ENCODE measurements around the gene HES6. TPM values are rescaled to one million over a fixed set of nuclear protein-coding genes. Genes with fewer than 3 reads are reported as not detected.
A peak's percentile ranks its signal among the peaks of the same experiment; 100 is the strongest.
"Not testable (repeated sequence)": the region's sequence is repeated elsewhere in the genome, so short reads cannot be mapped to it uniquely, and the experiment has no call there.

The HES6 gene
- total RNA-seq, 1 donor from 2014 or later, result 18.0 TPM

DNA sequence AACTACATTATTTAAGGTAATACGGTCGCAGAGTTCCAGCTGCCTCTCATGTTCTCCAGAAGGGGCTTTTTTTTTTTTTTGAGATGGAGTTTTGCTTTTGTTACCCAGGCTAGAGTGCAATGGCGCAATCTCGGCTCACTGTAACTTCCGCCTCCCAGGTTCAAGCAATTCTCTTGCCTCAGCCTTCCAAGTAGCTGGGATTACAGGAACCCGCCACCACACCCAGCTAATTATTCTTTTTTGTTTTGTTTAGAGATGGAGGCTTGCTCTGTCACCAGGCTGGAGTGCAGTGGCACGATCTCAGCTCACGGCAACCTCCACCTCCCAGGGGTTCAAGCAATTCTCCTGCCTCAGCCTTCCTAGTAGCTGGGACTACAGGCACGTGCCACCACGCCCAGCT lies 33.6 kb upstream of the HES6 start:
- DNase-seq (ENCODE audit: low spot score), result not testable (repeated sequence)

GRCh38 chr2:238272156-238272555 lies 32.3 kb upstream of the HES6 start:
- DNase-seq (ENCODE audit: low spot score), result no peak

DNA sequence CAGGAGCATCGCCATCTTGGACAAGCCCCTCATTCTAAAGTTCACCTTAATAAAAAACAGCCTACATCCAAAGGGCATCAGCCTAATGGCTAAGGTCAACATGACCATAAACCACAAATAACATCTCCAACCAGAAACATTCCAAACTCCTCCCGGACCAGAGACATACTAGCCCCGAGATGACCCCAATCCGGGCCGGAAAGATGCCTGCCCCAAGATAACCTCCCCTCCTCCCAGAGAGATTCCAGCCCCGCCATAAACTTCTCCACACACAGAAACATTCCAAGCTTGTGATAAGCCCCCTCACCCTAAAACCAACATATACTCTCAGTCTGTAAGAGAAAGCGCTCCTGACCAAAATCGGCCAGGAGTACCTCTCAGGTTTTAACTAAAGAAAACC lies 31.8 kb upstream of the HES6 start:
- not testable (repeated sequence) for DNase-seq (ENCODE audit: low spot score)

DNA sequence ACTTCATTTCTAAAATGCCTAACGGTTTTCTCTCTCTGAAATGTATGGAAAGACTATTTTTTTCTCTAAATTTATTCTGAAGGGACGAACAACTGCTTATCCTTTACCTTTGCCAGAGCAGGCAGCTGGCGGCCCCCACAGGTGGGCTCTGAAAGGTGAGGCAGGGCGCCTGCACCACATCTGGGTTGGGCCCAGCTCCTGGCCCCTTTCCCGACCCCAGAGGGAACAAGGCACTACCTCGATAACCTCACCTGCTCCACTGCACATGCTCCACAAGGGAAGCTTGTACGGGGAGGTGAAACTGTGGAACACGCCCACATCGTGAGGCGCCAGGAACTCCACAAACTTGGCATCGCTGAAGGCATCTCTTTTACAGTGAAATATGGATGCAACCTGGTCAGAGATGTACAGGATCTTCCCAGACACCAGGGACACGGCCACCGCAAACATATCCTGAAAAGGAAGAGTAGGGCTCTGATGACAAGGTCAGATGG lies 31.3 kb upstream of the HES6 start:
- DNase-seq (ENCODE audit: low spot score), result no peak

- no peak for DNase-seq (ENCODE audit: low spot score)
Observed at GRCh38 chr2:238270606-238271005, 30.8 kb upstream of the HES6 start.

GRCh38 chr2:238269741-238270140 lies 29.9 kb upstream of the HES6 start:
- no peak for DNase-seq (ENCODE audit: low spot score)

DNA sequence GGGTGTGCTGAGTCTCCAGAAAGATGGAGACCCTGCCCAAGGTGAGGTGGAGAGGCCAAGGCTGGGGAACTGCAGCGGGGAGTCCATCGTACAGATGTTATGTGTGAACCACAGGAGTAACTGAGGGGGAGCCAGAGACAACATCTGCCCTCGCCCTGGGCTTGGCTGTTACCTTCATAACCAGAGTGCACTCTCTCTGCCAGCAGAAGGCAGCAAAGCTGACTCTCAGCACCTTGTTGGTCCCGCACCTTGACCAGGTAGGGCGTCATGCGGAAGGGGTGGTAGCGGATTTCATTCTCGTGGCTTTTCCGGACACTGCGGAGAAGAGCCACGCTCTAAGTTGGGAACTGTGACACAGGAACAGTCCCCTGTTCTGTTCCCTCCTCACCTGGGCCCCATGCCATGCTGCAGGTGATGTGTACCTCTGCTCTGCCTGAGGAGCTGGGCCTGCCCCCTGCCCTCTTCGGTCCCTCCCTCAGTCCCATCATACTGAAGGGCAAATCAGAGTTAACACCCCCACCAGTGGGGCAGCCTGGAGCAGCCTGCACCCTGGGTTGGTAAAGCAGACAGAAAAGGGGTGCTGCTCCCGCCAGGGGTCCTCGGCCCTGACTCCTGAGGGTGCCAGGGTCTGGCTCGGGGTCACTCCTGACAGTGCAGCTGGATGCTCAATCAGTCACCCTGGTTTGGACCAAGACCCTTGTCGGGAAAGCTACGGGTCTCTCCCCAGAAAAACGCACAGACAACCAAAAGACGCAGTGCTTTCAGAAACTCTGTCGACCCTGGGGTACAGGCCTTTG lies 28.2 kb upstream of the HES6 start:
- DNase-seq (ENCODE audit: low spot score), result no peak

DNA sequence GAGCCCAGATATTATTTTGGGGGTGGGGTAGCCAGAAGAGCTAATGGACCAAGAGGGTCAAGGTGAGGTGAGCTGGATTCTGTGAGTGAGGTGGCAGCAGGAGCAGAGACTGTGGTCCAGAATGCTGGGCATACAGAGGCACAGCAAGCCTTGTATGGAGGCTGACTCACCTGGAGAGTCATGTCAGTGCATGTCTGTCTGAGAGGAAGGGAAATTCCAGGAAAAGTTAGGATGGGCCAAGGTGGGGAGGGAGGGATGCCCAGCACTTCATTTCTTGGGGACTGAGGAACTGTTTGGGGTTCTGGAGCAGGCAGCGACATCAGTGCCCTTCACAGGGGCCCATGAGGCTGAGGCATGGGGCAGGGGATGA lies 27.5 kb upstream of the HES6 start:
- DNase-seq (ENCODE audit: low spot score), result no peak

DNA sequence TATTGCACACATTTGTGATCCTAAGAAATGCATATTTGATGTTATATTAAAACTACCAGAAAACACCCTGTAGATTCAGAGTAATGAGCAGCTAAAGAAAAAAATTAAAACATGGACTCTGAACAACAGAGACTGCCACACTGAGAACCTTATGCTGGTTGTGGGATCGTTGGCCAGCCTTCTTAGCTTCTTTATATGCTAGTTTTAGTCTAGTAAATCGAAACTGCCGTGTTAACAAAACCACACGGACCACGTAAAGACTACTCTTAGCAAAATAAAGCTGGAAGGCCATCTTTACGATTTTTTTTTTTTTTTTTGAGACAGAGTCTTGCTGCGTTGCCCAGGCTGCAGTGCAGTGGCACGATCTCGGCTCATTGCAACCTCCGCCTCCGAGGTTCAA lies 25.8 kb upstream of the HES6 start:
- no peak for DNase-seq (ENCODE audit: low spot score)

GRCh38 chr2:238264072-238264460 lies 24.2 kb upstream of the HES6 start:
- DNase-seq (ENCODE audit: low spot score), result no peak

GRCh38 chr2:238263204-238264071 lies 23.6 kb upstream of the HES6 start:
- peak; percentile 94 for DNase-seq (ENCODE audit: low spot score)

- no peak for DNase-seq (ENCODE audit: low spot score)
Observed at GRCh38 chr2:238262496-238263122, 22.8 kb upstream of the HES6 start.

DNA sequence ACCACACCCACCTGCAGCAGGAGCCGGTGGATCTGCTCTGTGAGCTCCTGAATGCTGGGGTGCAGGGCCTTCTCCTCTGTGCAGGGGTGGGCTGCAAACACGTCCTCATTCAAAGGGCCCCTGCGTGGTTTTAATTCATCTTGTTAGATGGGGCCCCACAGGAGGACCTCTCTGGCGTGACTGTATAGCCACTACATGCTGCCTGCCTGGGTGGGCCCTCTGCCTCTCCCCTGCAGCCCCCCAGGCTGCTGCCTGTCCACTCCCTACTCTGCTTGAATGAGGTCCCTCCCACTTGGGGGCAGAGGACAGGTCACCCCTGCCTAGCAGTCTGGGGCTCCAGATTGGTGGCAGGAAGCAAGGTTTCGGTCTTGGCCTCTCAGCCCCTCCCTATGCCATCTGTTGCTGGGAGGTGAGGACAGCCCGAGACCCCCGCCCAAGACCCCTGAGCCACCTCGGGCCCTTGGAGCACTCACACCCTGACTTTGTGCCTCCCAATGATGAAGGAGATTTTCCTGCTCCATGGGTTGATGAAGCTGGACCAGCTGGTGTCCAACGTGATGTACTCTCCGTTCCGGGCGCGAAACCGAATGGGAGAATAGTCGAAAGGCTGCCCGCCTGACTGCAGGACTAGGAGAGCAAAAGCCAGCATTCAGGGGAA lies 22.0 kb upstream of the HES6 start:
- DNase-seq (ENCODE audit: low spot score), result no peak

- no peak for DNase-seq (ENCODE audit: low spot score)
Observed at GRCh38 chr2:238260883-238261282, 21.0 kb upstream of the HES6 start.

GRCh38 chr2:238259061-238260020 lies 19.5 kb upstream of the HES6 start:
- DNase-seq (ENCODE audit: low spot score), result no peak

DNA sequence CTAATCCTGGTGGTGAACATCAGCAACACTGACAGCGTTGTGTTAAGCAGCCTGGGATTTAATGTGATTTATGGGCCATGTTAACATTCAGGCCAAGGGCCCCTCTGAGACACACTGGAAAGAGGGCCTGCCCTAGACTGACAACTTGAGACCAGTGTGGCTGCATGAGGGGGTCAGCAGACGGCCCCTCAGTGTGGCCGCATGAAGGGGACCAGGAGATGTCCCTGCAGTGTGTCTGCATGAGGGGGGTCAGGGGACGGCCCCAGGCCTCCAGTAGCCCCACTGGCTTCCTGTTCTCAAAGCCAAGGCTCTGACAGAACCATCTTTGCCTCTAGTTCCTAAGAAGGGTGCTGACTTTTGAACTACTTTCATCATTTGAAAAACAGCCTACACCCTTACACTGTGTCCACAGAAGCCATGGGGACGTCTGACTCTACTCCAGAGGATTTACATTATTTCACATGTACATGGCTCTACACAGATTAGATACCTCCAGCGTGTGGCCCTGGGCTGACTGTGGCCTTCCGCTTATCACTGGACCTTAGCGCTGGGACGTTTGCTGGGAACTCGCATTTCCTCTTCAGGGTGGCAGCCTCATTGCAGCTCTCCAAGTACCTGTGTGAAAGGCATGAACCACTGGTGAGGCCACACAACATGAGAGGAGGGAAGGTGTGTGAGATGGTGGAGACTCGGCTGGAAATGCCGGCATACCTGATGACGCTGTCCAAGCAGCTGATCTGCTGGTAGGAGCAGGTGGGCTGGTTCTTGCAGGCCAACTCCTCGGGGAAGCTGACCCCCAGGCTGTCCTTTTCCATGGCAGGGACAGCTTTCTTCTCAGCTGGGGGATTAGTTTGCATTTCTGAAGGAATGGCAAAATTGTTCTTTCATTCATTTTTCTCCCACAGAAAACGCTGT lies 18.2 kb upstream of the HES6 start:
- no peak for DNase-seq (ENCODE audit: low spot score)

DNA sequence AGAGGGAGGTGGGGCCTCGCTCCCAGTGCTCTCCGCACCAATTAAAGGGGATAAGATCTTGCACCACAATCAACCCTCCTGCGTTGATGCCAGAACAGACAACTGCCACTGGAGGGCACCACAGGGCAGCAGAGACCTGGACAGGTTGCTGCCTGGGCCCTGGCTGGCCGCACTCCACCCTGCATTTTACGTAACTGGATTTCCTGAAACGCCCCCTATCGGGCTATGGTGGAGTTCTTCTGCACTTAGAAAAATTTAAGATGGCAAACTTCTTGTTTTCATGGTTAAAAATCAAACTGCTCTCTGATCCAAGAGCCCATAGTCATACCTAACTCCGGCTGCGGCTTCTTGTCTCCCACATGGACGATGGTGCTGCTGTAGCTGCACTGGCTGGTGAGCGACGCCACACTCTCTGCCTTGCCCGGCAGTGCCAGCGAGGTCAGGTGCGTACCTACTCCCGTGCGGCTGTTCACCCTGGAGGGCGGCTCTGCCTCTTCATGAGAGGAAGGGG lies 16.8 kb upstream of the HES6 start:
- DNase-seq (ENCODE audit: low spot score), result peak; percentile 83

DNA sequence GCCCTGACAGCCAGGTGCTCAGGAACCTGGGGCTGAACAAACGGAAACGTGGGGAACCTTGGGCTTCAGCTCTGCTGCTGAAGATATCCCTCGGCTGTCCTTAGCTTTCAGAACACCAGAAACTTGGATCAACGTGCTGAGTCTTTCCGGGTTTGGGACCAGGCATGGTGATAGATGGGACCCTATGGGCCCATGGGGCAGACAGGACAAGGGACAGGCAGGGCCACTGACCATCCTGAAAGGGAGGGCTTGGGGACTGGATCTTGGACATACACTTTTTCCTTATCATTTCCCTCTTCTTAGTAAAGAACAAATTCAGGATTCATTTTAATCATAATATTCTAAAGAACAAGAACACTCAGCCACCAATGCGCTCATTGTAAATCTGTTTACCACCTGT lies 16.3 kb upstream of the HES6 start:
- no peak for DNase-seq (ENCODE audit: low spot score)

DNA sequence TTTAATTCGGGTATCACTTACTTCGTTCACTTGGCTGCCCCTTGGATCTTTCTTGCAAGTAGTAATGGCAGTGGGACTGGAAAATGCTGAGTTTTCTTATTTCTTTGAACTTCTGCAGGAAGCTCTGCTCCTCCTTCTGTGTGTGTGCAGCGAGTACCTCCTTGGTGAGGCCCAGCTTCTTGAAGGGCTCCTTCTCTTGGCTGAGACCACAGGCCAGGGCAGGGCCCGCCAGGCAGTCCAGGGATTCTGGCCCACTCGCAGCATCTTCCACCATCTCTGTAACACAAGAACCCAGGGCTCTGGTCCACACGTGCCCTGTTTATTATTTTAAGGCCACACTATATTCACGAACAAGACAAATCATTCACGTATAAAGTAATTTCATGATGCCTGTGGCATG lies 15.8 kb upstream of the HES6 start:
- no peak for DNase-seq (ENCODE audit: low spot score)
